Hepatocyte (in vitro differentiated cells): ENCODE data around the gene CHST15. TPM values are rescaled to one million over a fixed set of nuclear protein-coding genes. Genes with fewer than 3 reads are reported as not detected.

ENCODE experiments used
- DNase-seq: peaks from one replicate; pipeline ENCODE4 v3.0.0-alpha.2; 2016; ENCODE audit warnings: low spot score
- H2AFZ ChIP-seq: fragments of 200-600 bp; sonication (generic); 2 replicates; pipeline ENCODE4 v1.6.0; 2016; ENCODE audit warnings: antibody characterized with exemption, mild to moderate bottlenecking
- H3K27ac ChIP-seq: fragments of 200-600 bp; sonication (generic); 2 replicates; pipeline ENCODE4 v1.5.1; 2016; ENCODE audit warnings: mild to moderate bottlenecking
- H3K27me3 ChIP-seq: fragments of 200-600 bp; sonication (generic); 2 replicates; pipeline ENCODE4 v1.6.1; 2016
- H3K36me3 ChIP-seq: fragments of 200-600 bp; sonication (generic); replicated peaks from 2 replicates; pipeline ENCODE4 v1.5.1; 2016; ENCODE audit warnings: low read depth; ENCODE audit not compliant: insufficient read depth
- H3K4me1 ChIP-seq: fragments of 200-600 bp; sonication (generic); 2 replicates; pipeline ENCODE4 v1.5.1; 2016; ENCODE audit warnings: mild to moderate bottlenecking, moderate library complexity; ENCODE audit not compliant: insufficient read depth
- H3K4me2 ChIP-seq: fragments of 200-600 bp; sonication (generic); 2 replicates; pipeline ENCODE4 v1.6.0; 2016
- H3K4me3 ChIP-seq: fragments of 200-600 bp; sonication (generic); 2 replicates; pipeline ENCODE4 v1.5.1; 2016; ENCODE audit warnings: mild to moderate bottlenecking
- H3K79me2 ChIP-seq: fragments of 200-600 bp; sonication (generic); 2 replicates; pipeline ENCODE4 v1.6.0; 2017; ENCODE audit warnings: mild to moderate bottlenecking
- H3K9me2 ChIP-seq: fragments of 200-600 bp; sonication (generic); replicated peaks from 2 replicates; pipeline ENCODE4 v1.6.0; 2017; ENCODE audit warnings: mild to moderate bottlenecking; ENCODE audit not compliant: insufficient read depth
- H3K9me3 ChIP-seq: fragments of 200-600 bp; sonication (generic); 2 replicates; pipeline ENCODE4 v1.5.1; 2016; ENCODE audit warnings: low read depth, mild to moderate bottlenecking
- H4K20me1 ChIP-seq: fragments of 200-600 bp; sonication (generic); 2 replicates; pipeline ENCODE4 v1.6.0; 2016; ENCODE audit warnings: mild to moderate bottlenecking; ENCODE audit not compliant: insufficient read depth, poor library complexity, severe bottlenecking
- EZH2 ChIP-seq: fragments of 200-600 bp; sonication (generic); IDR thresholded peaks from 2 replicates; pipeline ENCODE4 v1.6.1; 2016; ENCODE audit warnings: antibody characterized with exemption, mild to moderate bottlenecking, borderline replicate concordance
- EZH2phosphoT487 ChIP-seq: fragments of 200-600 bp; sonication (generic); IDR thresholded peaks from one replicate; pipeline ENCODE4 v1.6.1; 2018; ENCODE audit warnings: antibody characterized with exemption, mild to moderate bottlenecking, low read depth, moderate library complexity; ENCODE audit not compliant: unreplicated experiment, severe bottlenecking
- WGBS: methylation state at CpG from one replicate; pipeline ENCODE4 v1.1.6; 2016; ENCODE audit warnings: low lambda C conversion rate; ENCODE audit errors: missing lambda C conversion rate; 5-methylcytosine and 5-hydroxymethylcytosine counted together
- polyA plus RNA-seq: library from polyadenylated mRNA; unstranded; fragments of >200 nt; fragmentation: Nextera tagmentation; extraction: Ambion mirVana; gene quantifications from 2 replicates; pipeline ENCODE4 v1.2.1, GENCODE V29; 2016
- total RNA-seq: library from RNA; depleted of rRNA; stranded (reverse); fragments of >200 nt; gene quantifications from 2 replicates; pipeline ENCODE4 v1.2.3, GENCODE V29; 2014
- TF ChIP-seq, protein P1 (sequence below): fragments of 200-600 bp; sonication (generic); IDR thresholded peaks from 2 replicates; pipeline ENCODE4 v1.5.1; 2016; ENCODE audit warnings: antibody characterized with exemption, mild to moderate bottlenecking; ENCODE audit not compliant: poor library complexity

Gene CHST15
- total and polyA plus RNA-seq, 2 experiments from 2014 or later: 3.9 to 4.5 TPM

DNA sequence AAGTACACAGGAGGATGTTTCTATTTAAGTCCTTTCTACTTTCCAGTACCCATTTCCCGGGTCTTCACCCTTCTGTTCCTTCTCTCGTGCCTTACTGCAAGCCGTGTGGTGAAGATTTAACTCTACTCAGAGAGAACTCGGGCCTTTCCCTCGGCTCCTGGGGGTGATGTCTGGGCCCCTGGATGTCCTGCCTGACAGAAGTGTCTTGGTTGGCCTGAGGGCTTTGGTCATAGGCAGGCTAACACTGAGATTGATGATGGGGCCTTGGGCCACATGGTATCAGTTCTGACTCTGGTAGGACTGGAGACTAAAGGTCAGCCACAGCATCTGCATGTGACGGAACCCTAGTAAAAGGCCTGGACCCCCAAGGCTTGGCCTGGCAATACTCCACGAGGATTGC is 80.4 kb downstream of the CHST15 start:
- Histone ChIP-seq H3K4me1 (no peaks in the 10 kb centered on the region), H2AFZ (no peak overlapping the region), H3K4me3 (no peak overlapping the region), H3K27me3 (no peaks in the 10 kb centered on the region), H3K9me2 (no peaks in the 10 kb centered on the region), H3K9me3 (no peaks in the 10 kb centered on the region), H3K4me2 (no peak overlapping the region), H4K20me1 (no peaks in the 10 kb centered on the region), H3K79me2 (no peaks in the 10 kb centered on the region), H3K27ac (no peak overlapping the region), H3K36me3 (no peaks in the 10 kb centered on the region)
- no peak for TF ChIP-seq EZH2
- TF ChIP-seq, protein P1, sequence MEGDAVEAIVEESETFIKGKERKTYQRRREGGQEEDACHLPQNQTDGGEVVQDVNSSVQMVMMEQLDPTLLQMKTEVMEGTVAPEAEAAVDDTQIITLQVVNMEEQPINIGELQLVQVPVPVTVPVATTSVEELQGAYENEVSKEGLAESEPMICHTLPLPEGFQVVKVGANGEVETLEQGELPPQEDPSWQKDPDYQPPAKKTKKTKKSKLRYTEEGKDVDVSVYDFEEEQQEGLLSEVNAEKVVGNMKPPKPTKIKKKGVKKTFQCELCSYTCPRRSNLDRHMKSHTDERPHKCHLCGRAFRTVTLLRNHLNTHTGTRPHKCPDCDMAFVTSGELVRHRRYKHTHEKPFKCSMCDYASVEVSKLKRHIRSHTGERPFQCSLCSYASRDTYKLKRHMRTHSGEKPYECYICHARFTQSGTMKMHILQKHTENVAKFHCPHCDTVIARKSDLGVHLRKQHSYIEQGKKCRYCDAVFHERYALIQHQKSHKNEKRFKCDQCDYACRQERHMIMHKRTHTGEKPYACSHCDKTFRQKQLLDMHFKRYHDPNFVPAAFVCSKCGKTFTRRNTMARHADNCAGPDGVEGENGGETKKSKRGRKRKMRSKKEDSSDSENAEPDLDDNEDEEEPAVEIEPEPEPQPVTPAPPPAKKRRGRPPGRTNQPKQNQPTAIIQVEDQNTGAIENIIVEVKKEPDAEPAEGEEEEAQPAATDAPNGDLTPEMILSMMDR: no peak
- TF ChIP-seq EZH2phosphoT487: no peak
- 90% methylated on average over 7 of the region's 7 CpGs for WGBS
- no peak for DNase-seq

DNA sequence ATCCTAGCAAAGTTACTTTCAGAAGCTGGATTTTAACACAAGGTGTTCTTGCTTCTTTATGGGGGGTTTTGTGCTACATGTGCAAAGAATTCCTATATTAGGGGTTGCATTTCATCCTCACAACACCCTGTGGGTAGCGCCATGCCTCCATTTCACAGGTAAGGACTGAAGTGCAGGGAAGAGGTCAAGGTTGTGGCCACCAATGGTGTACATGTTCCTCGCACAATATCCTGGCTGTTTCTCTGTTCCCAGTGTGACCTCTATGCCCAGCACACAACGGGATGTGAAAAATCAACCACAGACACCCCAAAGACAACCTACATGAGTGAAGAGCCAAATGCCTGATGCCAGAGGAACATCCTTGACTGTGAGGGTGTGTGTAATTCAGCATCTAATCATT is 80.8 kb downstream of the CHST15 start:
- Histone ChIP-seq H3K9me3 (no peaks in the 10 kb centered on the region), H3K4me3 (no peak overlapping the region), H3K36me3 (no peaks in the 10 kb centered on the region), H4K20me1 (no peaks in the 10 kb centered on the region), H2AFZ (no peak overlapping the region), H3K27ac (no peak overlapping the region), H3K4me2 (no peak overlapping the region), H3K27me3 (no peaks in the 10 kb centered on the region), H3K9me2 (no peaks in the 10 kb centered on the region), H3K79me2 (no peaks in the 10 kb centered on the region), H3K4me1 (no peaks in the 10 kb centered on the region)
- DNase-seq: no peak
- TF ChIP-seq, protein P1: no peak
- TF ChIP-seq EZH2 (no peak), EZH2phosphoT487 (no peak)
- WGBS: 70% methylated on average over 3 of the region's 3 CpGs

DNA sequence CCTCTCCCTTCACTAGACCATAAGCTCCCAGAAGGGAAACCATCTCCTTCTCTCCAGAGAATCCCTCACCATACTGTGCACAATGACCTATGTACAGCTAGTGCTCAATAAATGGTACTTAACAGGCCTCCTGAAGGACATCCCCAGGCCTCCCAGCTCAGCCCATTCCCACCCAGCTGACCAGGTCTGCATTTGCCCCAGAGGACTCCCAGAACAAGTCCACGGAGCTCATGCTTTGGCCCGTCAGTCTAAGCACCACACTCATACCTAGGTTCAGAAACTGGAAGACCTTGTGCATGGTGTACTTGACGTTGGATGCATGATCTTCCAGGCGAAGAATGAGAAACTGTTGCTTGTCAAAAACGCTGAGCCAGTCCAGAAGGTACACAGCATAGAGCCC is 81.3 kb downstream of the CHST15 start:
- H2AFZ ChIP-seq: no peak overlapping the region
- no peak for DNase-seq
- H3K27ac ChIP-seq: no peak overlapping the region
- H3K4me2 ChIP-seq: no peak overlapping the region
- no peaks in the 10 kb centered on the region for H4K20me1 ChIP-seq
- H3K36me3 ChIP-seq: no peaks in the 10 kb centered on the region
- H3K4me1 ChIP-seq: no peaks in the 10 kb centered on the region
- 95% methylated on average over 5 of the region's 5 CpGs for WGBS
- no peaks in the 10 kb centered on the region for H3K9me3 ChIP-seq
- no peaks in the 10 kb centered on the region for H3K9me2 ChIP-seq
- no peak overlapping the region for H3K4me3 ChIP-seq
- TF ChIP-seq EZH2 (no peak), EZH2phosphoT487 (no peak)
- TF ChIP-seq, protein P1: no peak
- H3K79me2 ChIP-seq: no peaks in the 10 kb centered on the region
- H3K27me3 ChIP-seq: no peaks in the 10 kb centered on the region

DNA sequence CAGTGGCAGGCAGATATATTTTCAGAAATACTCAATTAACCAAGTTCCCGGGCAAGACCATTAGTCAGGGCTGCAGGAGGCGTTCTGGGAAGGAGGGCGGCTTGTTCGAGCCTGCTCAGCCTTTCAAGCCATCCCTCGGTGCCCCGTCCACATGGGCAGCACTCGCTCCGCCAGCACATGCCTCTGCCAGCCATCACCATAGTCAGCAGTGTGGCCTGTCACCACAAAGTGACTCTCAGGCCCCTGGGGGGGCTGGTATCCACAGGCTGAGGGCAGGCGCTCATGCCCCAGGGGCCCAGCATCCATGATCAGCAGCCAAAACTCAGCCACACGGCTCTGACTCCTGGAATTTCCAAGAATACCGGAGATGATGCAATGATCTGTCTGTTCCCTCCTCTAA is 81.9 kb downstream of the CHST15 start:
- H3K4me3 ChIP-seq: no peak overlapping the region
- H3K27ac ChIP-seq: no peak overlapping the region
- TF ChIP-seq, protein P1: no peak
- TF ChIP-seq EZH2 (no peak), EZH2phosphoT487 (no peak)
- no peak overlapping the region for H3K4me2 ChIP-seq
- no peak for DNase-seq
- no peaks in the 10 kb centered on the region for H3K27me3 ChIP-seq
- H3K9me3 ChIP-seq: no peaks in the 10 kb centered on the region
- 92% methylated on average over 11 of the region's 11 CpGs for WGBS
- no peak overlapping the region for H2AFZ ChIP-seq
- no peaks in the 10 kb centered on the region for H4K20me1 ChIP-seq
- H3K79me2 ChIP-seq: no peaks in the 10 kb centered on the region
- H3K4me1 ChIP-seq: no peaks in the 10 kb centered on the region
- H3K9me2 ChIP-seq: no peaks in the 10 kb centered on the region
- H3K36me3 ChIP-seq: no peaks in the 10 kb centered on the region
